A549 treated with dexamethasone at 1 μM for 4 hours (cell line): ENCODE measurements around the gene MKI67. TPM values are rescaled to one million over a fixed set of nuclear protein-coding genes. Genes with fewer than 3 reads are reported as not detected.

Experiments used
- total RNA-seq: library from RNA; stranded (reverse); fragments of 200-300 nt; extraction: Qiagen RNA extraction; gene quantifications from 5 replicates; pipeline ENCODE4 v1.2.3, GENCODE V29; 2022

MKI67 gene
- total RNA-seq = 59.9 to 84.8 TPM (median 80.7 TPM) in 5 replicates

GRCh38 chr10:128125944-128126764 is at the start of gene MKI67:
Gene MKI67, minus strand, starts transcription at chr10:128126423. Its CDS starts 756 bp downstream, at chr10:128125667.

Other genes with a start within 250 kb of the MKI67 start
- gene CLRN3, start 233.5 kb downstream of the MKI67 start, total RNA-seq = 0.07 TPM in 1 of 5 replicates, not detected in the others
- 3.4 to 6.2 TPM (median 5.4 TPM) in 5 replicates for gene PTPRE, start 219.3 kb downstream of the MKI67 start, total RNA-seq